Measurements from ENCODE around the gene SORD.
"Not testable (repeated sequence)": the region's sequence is repeated elsewhere in the genome, so short reads cannot be mapped to it uniquely, and the experiment has no call there.

Gene SORD

DNA sequence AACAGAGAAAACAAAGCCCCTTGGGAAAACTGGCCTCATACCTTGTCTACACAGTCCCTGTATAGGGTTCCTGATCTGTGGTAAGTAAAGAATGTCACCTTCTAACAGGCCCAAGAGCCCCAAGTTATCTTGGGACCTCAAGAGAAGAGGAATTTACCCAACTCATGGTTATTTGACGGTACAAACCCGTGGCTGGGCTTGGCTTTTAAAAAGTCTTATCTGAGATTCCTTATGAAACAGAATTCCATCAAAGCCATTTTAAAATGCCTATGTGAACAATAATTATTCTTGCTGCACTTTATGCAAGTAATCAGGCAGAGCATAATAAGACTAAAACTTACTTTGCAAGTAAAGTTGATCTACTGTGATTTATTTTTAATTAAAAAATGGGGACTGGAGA lies 13.9 kb upstream of the SORD start:
- Histone ChIP-seq H3K27ac (ENCODE audit: low read depth, low read length) (no peak overlapping the region), H3K9me3 (ENCODE audit: insufficient read depth, low read length) (0 out of 2 replicates have a peak, but pooled peaks cover 7% of the 10 kb centered on the region), H3K4me3 (ENCODE audit: insufficient read depth, low read length, poor library complexity, severe bottlenecking) (no peak overlapping the region), H3K4me2 (ENCODE audit: low read depth, low read length, poor library complexity, severe bottlenecking) (no peak overlapping the region), H3K27me3 (ENCODE audit: low read length) (no peaks in the 10 kb centered on the region), H3K36me3 (ENCODE audit: low read length) (no peaks in the 10 kb centered on the region), H3F3A (ENCODE audit: insufficient read depth) (no peaks in the 10 kb centered on the region), H3K9ac (ENCODE audit: low read length) (no peak overlapping the region), H2AFZ (ENCODE audit: low read depth, low read length, severe bottlenecking) (no peak overlapping the region), H4K20me1 (ENCODE audit: low read depth, low read length) (no peaks in the 10 kb centered on the region), H3K9me2 (replicated peaks; ENCODE audit: insufficient read depth, low read length) (no peaks in the 10 kb centered on the region), H3K79me2 (ENCODE audit: insufficient read depth, low read length) (no peaks in the 10 kb centered on the region)
- TF ChIP-seq, protein P1, sequence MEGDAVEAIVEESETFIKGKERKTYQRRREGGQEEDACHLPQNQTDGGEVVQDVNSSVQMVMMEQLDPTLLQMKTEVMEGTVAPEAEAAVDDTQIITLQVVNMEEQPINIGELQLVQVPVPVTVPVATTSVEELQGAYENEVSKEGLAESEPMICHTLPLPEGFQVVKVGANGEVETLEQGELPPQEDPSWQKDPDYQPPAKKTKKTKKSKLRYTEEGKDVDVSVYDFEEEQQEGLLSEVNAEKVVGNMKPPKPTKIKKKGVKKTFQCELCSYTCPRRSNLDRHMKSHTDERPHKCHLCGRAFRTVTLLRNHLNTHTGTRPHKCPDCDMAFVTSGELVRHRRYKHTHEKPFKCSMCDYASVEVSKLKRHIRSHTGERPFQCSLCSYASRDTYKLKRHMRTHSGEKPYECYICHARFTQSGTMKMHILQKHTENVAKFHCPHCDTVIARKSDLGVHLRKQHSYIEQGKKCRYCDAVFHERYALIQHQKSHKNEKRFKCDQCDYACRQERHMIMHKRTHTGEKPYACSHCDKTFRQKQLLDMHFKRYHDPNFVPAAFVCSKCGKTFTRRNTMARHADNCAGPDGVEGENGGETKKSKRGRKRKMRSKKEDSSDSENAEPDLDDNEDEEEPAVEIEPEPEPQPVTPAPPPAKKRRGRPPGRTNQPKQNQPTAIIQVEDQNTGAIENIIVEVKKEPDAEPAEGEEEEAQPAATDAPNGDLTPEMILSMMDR (IDR thresholded peaks at IDR 0.05; ENCODE audit: insufficient read depth, low read length, poor library complexity, severe bottlenecking): no peak
- TF ChIP-seq EZH2phosphoT487 (conservative IDR thresholded peaks at IDR 0.05; ENCODE audit: low read length): no peak

DNA sequence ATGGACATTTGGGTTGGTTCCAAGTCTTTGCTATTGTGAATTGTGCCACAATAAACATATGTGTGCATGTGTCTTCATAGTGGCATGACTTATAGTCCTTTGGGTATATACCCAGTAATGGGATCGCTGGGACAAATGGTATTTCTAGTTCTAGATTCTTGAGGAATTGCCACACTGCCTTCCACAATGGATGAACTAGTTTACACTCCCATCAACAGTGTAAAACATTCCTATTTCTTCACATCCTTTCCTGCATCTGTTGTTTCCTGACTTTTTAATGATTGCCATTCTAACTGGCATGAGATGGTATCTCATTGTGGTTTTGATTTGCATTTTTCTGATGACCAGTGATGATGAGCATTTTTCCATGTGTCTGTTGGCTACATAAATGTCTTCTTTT lies 7.9 kb upstream of the SORD start:
- H3K79me2 ChIP-seq (ENCODE audit: insufficient read depth, low read length); H3K27ac ChIP-seq (ENCODE audit: low read depth, low read length); H3K9ac ChIP-seq (ENCODE audit: low read length); H3F3A ChIP-seq (ENCODE audit: insufficient read depth); H4K20me1 ChIP-seq (ENCODE audit: low read depth, low read length); H3K27me3 ChIP-seq (ENCODE audit: low read length); H3K4me2 ChIP-seq (ENCODE audit: low read depth, low read length, poor library complexity, severe bottlenecking); H3K4me3 ChIP-seq (ENCODE audit: insufficient read depth, low read length, poor library complexity, severe bottlenecking); H3K9me2 ChIP-seq (replicated peaks; ENCODE audit: insufficient read depth, low read length); H3K36me3 ChIP-seq (ENCODE audit: low read length); H3K9me3 ChIP-seq (ENCODE audit: insufficient read depth, low read length); H2AFZ ChIP-seq (ENCODE audit: low read depth, low read length, severe bottlenecking): not testable (repeated sequence)

DNA sequence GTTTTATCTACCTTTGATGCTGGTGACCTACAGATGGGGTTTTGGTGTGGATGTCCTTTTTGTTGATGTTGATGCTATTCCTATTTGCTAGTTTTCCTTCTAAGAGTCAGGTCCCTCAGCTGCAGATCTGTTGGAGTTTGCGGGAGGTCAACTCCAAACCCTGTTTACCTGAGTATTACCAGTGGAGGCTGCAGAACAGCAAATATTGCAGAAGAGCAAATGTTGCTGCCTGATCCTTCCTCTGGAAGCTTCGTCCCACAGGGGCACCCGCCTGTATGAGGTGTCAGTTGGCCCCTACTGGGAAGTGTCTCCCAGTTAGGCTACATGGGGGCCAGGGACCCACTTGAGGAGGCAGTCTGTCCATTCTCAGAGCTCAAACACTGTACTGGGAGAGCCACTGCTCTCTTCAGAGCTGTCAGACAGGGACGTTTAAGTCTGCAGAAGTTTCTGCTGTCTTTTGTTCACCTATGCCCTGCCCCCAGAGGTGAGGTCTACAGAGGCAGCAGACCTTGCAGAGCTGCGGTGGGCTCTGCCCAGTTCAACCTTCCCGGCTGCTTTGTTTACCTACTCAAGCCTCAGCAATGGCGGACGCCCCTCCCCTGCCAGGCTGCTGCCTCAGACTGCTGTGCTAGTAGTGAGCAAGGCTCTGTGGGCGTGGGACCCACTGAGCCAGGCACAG lies 2.6 kb upstream of the SORD start:
- not testable (repeated sequence) for H3K27me3 ChIP-seq (ENCODE audit: low read length); H3K4me3 ChIP-seq (ENCODE audit: insufficient read depth, low read length, poor library complexity, severe bottlenecking); H3K9ac ChIP-seq (ENCODE audit: low read length); H3K36me3 ChIP-seq (ENCODE audit: low read length); H3K4me2 ChIP-seq (ENCODE audit: low read depth, low read length, poor library complexity, severe bottlenecking); H3K9me3 ChIP-seq (ENCODE audit: insufficient read depth, low read length); H4K20me1 ChIP-seq (ENCODE audit: low read depth, low read length); H2AFZ ChIP-seq (ENCODE audit: low read depth, low read length, severe bottlenecking); H3K27ac ChIP-seq (ENCODE audit: low read depth, low read length); H3K79me2 ChIP-seq (ENCODE audit: insufficient read depth, low read length); H3F3A ChIP-seq (ENCODE audit: insufficient read depth); H3K9me2 ChIP-seq (replicated peaks; ENCODE audit: insufficient read depth, low read length)

DNA sequence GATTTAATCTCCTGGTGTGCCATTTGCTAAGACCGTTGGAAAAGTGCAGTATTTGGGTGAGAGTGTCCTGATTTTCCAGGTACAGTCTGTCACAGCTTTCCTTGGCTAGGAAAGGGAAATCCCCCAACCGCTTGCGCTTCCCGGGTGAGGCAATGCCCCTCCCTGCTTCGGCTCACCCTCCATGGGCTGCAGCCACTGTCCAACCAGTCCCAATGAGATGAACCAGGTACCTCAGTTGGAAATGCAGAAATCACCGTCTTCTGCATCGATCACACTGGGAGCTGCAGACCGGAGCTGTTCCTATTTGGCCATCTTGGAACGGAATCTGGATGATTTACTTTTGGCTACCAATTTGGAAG lies 2.1 kb upstream of the SORD start:
- H3K79me2 ChIP-seq (ENCODE audit: insufficient read depth, low read length); H3K27ac ChIP-seq (ENCODE audit: low read depth, low read length); H3K27me3 ChIP-seq (ENCODE audit: low read length); H3K9me2 ChIP-seq (replicated peaks; ENCODE audit: insufficient read depth, low read length); H4K20me1 ChIP-seq (ENCODE audit: low read depth, low read length); H3K9ac ChIP-seq (ENCODE audit: low read length); H3K9me3 ChIP-seq (ENCODE audit: insufficient read depth, low read length); H3F3A ChIP-seq (ENCODE audit: insufficient read depth); H2AFZ ChIP-seq (ENCODE audit: low read depth, low read length, severe bottlenecking); H3K4me3 ChIP-seq (ENCODE audit: insufficient read depth, low read length, poor library complexity, severe bottlenecking); H3K4me2 ChIP-seq (ENCODE audit: low read depth, low read length, poor library complexity, severe bottlenecking); H3K36me3 ChIP-seq (ENCODE audit: low read length): not testable (repeated sequence)

DNA sequence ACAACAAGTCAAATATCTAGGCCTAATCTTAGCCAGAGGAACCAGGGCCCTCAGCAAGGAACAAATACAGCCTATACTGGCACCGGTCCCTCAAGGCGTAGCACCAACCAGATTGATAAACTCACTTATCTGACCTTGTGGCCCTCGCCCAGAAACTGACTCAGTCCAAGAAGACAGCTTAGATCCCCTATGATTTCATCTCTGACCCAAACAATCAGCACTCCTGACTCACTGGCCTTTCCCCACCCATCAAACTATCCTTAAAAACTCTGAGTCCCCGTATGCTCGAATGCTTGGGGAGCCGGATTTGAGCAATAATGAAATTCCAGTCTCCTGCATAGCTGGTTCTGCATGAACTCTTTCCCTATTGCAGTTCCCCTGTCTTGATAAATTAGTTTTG lies 1.6 kb upstream of the SORD start:
- Histone ChIP-seq H3K9ac (ENCODE audit: low read length) (no peak overlapping the region), H3K9me3 (ENCODE audit: insufficient read depth, low read length) (no peaks in the 10 kb centered on the region), H3K4me3 (ENCODE audit: insufficient read depth, low read length, poor library complexity, severe bottlenecking) (no peak overlapping the region), H2AFZ (ENCODE audit: low read depth, low read length, severe bottlenecking) (no peak overlapping the region), H3K27me3 (ENCODE audit: low read length) (no peaks in the 10 kb centered on the region), H4K20me1 (ENCODE audit: low read depth, low read length) (no peaks in the 10 kb centered on the region), H3K4me2 (ENCODE audit: low read depth, low read length, poor library complexity, severe bottlenecking) (no peak overlapping the region), H3K36me3 (ENCODE audit: low read length) (no peaks in the 10 kb centered on the region), H3K27ac (ENCODE audit: low read depth, low read length) (no peak overlapping the region), H3K79me2 (ENCODE audit: insufficient read depth, low read length) (no peaks in the 10 kb centered on the region), H3F3A (ENCODE audit: insufficient read depth) (no peaks in the 10 kb centered on the region), H3K9me2 (replicated peaks; ENCODE audit: insufficient read depth, low read length) (no peaks in the 10 kb centered on the region)
- no peak for TF ChIP-seq EZH2phosphoT487 (conservative IDR thresholded peaks at IDR 0.05; ENCODE audit: low read length)
- TF ChIP-seq, protein P1 (IDR thresholded peaks at IDR 0.05; ENCODE audit: insufficient read depth, low read length, poor library complexity, severe bottlenecking): no peak
